ENCODE data around the gene OR52J3. TPM values are rescaled to one million over a fixed set of nuclear protein-coding genes. Genes with fewer than 3 reads are reported as not detected.

OR52J3 gene
- total RNA-seq, 1 donor from 2014 or later, result not detected

- Mint-ChIP-seq H3K27me3 (ENCODE audit: unreplicated experiment) (no peaks in the 10 kb centered on the region), H3K4me1 (ENCODE audit: unreplicated experiment) (no peaks in the 10 kb centered on the region), H3K4me3 (ENCODE audit: unreplicated experiment) (no peak overlapping the region), H3K36me3 (ENCODE audit: low read depth, unreplicated experiment) (no peaks in the 10 kb centered on the region), H3K27ac (ENCODE audit: unreplicated experiment) (no peak overlapping the region), H3K9me3 (ENCODE audit: unreplicated experiment) (no peaks in the 10 kb centered on the region)
- DNase-seq (ENCODE audit: low spot score), result no peak
- no peak for TF ChIP-seq CTCF (IDR thresholded peaks at IDR 0.05; ENCODE audit: unreplicated experiment)
These were observed 24.3 kb upstream of the OR52J3 start for GRCh38 chr11:5021996-5022395.

- Mint-ChIP-seq H3K4me1 (ENCODE audit: unreplicated experiment) (peaks cover 4% of the 10 kb centered on the region), H3K36me3 (ENCODE audit: low read depth, unreplicated experiment) (no peaks in the 10 kb centered on the region), H3K27ac (ENCODE audit: unreplicated experiment) (no peak overlapping the region), H3K4me3 (ENCODE audit: unreplicated experiment) (no peak overlapping the region), H3K9me3 (ENCODE audit: unreplicated experiment) (no peaks in the 10 kb centered on the region), H3K27me3 (ENCODE audit: unreplicated experiment) (no peaks in the 10 kb centered on the region)
- no peak for TF ChIP-seq CTCF (IDR thresholded peaks at IDR 0.05; ENCODE audit: unreplicated experiment)
- no peak for DNase-seq (ENCODE audit: low spot score)
These were observed 9.7 kb upstream of the OR52J3 start for GRCh38 chr11:5036669-5037068.

GRCh38 chr11:5037926-5038325 is 8.4 kb upstream of the OR52J3 start:
- Mint-ChIP-seq H3K4me3 (ENCODE audit: unreplicated experiment) (no peak overlapping the region), H3K27me3 (ENCODE audit: unreplicated experiment) (no peaks in the 10 kb centered on the region), H3K36me3 (ENCODE audit: low read depth, unreplicated experiment) (no peaks in the 10 kb centered on the region), H3K27ac (ENCODE audit: unreplicated experiment) (no peak overlapping the region), H3K4me1 (ENCODE audit: unreplicated experiment) (peaks cover 4% of the 10 kb centered on the region), H3K9me3 (ENCODE audit: unreplicated experiment) (no peaks in the 10 kb centered on the region)
- no peak for TF ChIP-seq CTCF (IDR thresholded peaks at IDR 0.05; ENCODE audit: unreplicated experiment)
- no peak for DNase-seq (ENCODE audit: low spot score)

- no peaks in the 10 kb centered on the region for H3K27me3 Mint-ChIP-seq (ENCODE audit: unreplicated experiment)
- no peak for TF ChIP-seq CTCF (IDR thresholded peaks at IDR 0.05; ENCODE audit: unreplicated experiment)
- no peaks in the 10 kb centered on the region for H3K36me3 Mint-ChIP-seq (ENCODE audit: low read depth, unreplicated experiment)
- no peak overlapping the region for H3K4me3 Mint-ChIP-seq (ENCODE audit: unreplicated experiment)
- H3K27ac Mint-ChIP-seq (ENCODE audit: unreplicated experiment), result no peak overlapping the region
- H3K4me1 Mint-ChIP-seq (ENCODE audit: unreplicated experiment), result peaks cover 4% of the 10 kb centered on the region
- no peak for DNase-seq (ENCODE audit: low spot score)
- no peaks in the 10 kb centered on the region for H3K9me3 Mint-ChIP-seq (ENCODE audit: unreplicated experiment)
These were observed 8.0 kb upstream of the OR52J3 start for GRCh38 chr11:5038341-5038740.

GRCh38 chr11:5040876-5041275 is 5.5 kb upstream of the OR52J3 start:
- H3K27me3 Mint-ChIP-seq (ENCODE audit: unreplicated experiment), result no peaks in the 10 kb centered on the region

More at GRCh38 chr11:5040876-5041275, 5.5 kb upstream of the OR52J3 start:
- Mint-ChIP-seq H3K9me3 (ENCODE audit: unreplicated experiment) (no peaks in the 10 kb centered on the region), H3K36me3 (ENCODE audit: low read depth, unreplicated experiment) (no peaks in the 10 kb centered on the region), H3K4me1 (ENCODE audit: unreplicated experiment) (peaks cover 4% of the 10 kb centered on the region), H3K27ac (ENCODE audit: unreplicated experiment) (no peak overlapping the region), H3K4me3 (ENCODE audit: unreplicated experiment) (no peak overlapping the region)
- DNase-seq (ENCODE audit: low spot score), result no peak
- no peak for TF ChIP-seq CTCF (IDR thresholded peaks at IDR 0.05; ENCODE audit: unreplicated experiment)
